Osteocyte (in vitro differentiated cells): ENCODE results near the gene COL2A1. TPM values are rescaled to one million over a fixed set of nuclear protein-coding genes. Genes with fewer than 3 reads are reported as not detected.

ENCODE experiments used
- DNase-seq: peaks from one replicate; pipeline ENCODE4 v3.0.0; 2021; ENCODE audit warnings: mixed read lengths; ENCODE audit not compliant: unreplicated experiment; ENCODE audit errors: extremely low spot score
- H3K27ac Mint-ChIP-seq: one replicate; pipeline ENCODE4 v1.8.0; 2021; ENCODE audit warnings: mild to moderate bottlenecking, mixed read lengths; ENCODE audit not compliant: unreplicated experiment
- H3K27me3 Mint-ChIP-seq: one replicate; pipeline ENCODE4 v1.8.0; 2021; ENCODE audit warnings: mixed read lengths; ENCODE audit not compliant: unreplicated experiment
- H3K36me3 Mint-ChIP-seq: one replicate; pipeline ENCODE4 v1.8.0; 2021; ENCODE audit warnings: mixed read lengths; ENCODE audit not compliant: unreplicated experiment
- H3K4me1 Mint-ChIP-seq: one replicate; pipeline ENCODE4 v1.8.0; 2021; ENCODE audit warnings: mixed read lengths; ENCODE audit not compliant: unreplicated experiment
- H3K4me3 Mint-ChIP-seq: one replicate; pipeline ENCODE4 v1.8.0; 2021; ENCODE audit warnings: mild to moderate bottlenecking, moderate library complexity, mixed read lengths; ENCODE audit not compliant: unreplicated experiment
- H3K9me3 Mint-ChIP-seq: one replicate; pipeline ENCODE4 v1.8.0; 2021; ENCODE audit warnings: mixed read lengths; ENCODE audit not compliant: unreplicated experiment
- total RNA-seq: library from RNA; stranded (reverse); gene quantifications from 2 replicates; pipeline ENCODE4 v1.2.1, GENCODE V29; 2021
- TF ChIP-seq, protein P1 (sequence below): fragments of 200-600 bp; sonication (generic); IDR thresholded peaks from 2 replicates; pipeline ENCODE4 v1.5.0; 2021; ENCODE audit warnings: antibody characterized with exemption, mild to moderate bottlenecking, moderate library complexity

Gene COL2A1
- total RNA-seq, 1 donor from 2014 or later = 0.70 TPM

DNA sequence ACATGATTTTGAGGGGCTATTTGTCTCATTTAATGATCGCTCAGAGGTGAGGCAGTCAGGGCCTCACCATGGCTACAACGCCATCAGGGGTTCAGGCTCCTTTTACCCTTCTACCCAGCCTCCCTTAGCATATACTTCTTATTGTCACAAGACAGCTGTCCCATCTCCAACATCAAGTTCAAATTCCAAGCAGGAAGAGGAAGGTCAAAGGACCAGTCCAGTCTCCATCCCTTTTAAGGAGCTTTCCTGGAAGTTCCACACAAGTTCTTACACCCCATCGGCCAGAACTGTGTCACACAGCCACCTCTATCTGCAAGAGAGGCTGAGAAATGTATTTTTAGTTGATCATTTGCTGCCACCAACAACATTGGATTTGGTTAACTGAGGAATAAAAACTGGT lies 49.2 kb downstream of the COL2A1 start:
- H3K27me3 Mint-ChIP-seq = peaks cover 28% of the 10 kb centered on the region
- TF ChIP-seq, protein P1, sequence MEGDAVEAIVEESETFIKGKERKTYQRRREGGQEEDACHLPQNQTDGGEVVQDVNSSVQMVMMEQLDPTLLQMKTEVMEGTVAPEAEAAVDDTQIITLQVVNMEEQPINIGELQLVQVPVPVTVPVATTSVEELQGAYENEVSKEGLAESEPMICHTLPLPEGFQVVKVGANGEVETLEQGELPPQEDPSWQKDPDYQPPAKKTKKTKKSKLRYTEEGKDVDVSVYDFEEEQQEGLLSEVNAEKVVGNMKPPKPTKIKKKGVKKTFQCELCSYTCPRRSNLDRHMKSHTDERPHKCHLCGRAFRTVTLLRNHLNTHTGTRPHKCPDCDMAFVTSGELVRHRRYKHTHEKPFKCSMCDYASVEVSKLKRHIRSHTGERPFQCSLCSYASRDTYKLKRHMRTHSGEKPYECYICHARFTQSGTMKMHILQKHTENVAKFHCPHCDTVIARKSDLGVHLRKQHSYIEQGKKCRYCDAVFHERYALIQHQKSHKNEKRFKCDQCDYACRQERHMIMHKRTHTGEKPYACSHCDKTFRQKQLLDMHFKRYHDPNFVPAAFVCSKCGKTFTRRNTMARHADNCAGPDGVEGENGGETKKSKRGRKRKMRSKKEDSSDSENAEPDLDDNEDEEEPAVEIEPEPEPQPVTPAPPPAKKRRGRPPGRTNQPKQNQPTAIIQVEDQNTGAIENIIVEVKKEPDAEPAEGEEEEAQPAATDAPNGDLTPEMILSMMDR = no peak
- H3K9me3 Mint-ChIP-seq = no peaks in the 10 kb centered on the region
- no peaks in the 10 kb centered on the region for H3K36me3 Mint-ChIP-seq
- DNase-seq = no peak
- no peak overlapping the region for H3K4me3 Mint-ChIP-seq
- no peaks in the 10 kb centered on the region for H3K4me1 Mint-ChIP-seq
- no peak overlapping the region for H3K27ac Mint-ChIP-seq

DNA sequence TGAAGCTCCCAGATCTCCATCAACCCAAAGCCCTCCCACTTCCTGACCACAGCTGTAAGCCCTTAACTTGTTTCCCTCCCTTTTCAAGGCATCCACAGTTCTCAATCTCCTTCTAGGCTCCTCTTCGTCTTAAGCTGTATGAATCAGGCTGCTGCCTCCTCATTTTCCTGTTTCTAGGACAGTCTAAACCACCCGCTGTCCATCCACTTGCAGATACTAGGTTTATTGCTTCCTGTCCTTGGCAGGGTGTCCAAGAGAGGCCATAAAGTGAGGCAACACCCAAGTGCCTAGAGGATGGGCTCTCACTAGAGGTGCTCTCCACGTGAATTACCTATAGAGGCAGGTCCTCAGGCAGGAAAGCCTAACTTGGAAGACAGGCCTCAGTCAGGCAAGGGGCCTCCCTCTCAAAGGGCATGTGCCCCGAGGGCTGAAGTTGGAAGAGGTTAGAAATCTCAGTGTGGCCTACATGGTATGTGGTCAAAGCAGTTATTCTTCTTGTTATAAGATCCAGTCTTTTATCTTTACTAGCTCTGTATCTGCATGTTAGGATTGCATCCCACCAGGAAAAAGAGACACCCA lies 49.7 kb downstream of the COL2A1 start:
- H3K27ac Mint-ChIP-seq = no peak overlapping the region
- no peak for DNase-seq
- H3K27me3 Mint-ChIP-seq = peaks cover 23% of the 10 kb centered on the region
- TF ChIP-seq, protein P1 = no peak
- H3K36me3 Mint-ChIP-seq = no peaks in the 10 kb centered on the region
- H3K4me3 Mint-ChIP-seq = no peak overlapping the region
- no peaks in the 10 kb centered on the region for H3K9me3 Mint-ChIP-seq
- H3K4me1 Mint-ChIP-seq = peaks cover under 1% of the 10 kb centered on the region

DNA sequence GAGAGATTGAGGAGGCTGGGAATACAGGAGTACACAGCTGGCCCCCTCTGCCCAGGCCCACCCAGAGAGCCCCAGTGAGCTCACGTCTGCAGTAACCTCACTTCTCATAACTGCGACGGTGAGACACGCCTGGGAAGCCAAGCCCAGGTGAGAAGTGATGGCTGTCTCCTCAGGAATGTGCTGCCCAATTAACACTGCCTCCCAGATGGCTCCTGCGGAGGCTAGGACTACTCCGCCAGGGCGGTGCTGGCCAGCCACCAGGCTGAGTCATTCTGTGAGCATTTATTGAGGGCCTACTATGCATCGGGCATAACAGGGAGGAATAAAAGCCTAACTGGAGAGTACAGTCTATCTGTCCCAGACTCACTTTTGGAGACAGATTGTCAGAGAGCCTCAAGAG lies 50.2 kb downstream of the COL2A1 start:
- no peak for DNase-seq
- TF ChIP-seq, protein P1 = no peak
- H3K4me1 Mint-ChIP-seq = peaks cover 6% of the 10 kb centered on the region
- H3K27ac Mint-ChIP-seq = no peak overlapping the region
- H3K27me3 Mint-ChIP-seq = peaks cover 19% of the 10 kb centered on the region
- H3K36me3 Mint-ChIP-seq = no peaks in the 10 kb centered on the region
- H3K4me3 Mint-ChIP-seq = no peak overlapping the region
- no peaks in the 10 kb centered on the region for H3K9me3 Mint-ChIP-seq

DNA sequence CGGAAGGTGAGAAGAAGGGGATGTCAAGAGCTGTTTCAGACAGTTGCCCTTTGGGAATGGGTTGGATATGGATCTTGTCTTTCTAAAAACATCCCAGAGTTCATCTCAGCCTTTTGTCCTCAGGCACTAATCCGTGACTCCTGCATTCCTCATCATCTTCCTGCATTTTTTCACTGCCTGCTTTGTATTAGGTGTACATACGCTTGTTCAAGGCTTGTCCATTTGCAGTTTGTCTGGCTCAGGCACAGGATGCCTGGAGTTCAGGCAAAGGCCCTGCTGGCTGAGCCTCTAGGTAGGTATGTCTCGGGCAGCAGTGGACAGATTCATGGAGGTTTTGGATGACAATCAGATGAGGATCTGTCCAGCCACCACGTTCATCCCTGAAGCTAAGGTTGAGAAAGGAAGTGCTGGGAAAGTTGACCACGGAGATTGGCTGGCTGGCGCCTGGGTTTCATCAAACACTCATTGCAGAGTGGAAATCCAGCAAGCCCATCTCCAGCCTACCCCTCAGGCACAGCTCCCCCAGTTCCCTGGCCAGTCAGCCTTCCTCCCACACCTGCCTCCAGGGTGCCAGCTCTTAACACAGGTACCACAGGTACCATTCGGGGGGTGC lies 53.3 kb downstream of the COL2A1 start:
- TF ChIP-seq, protein P1 = no peak
- Mint-ChIP-seq H3K27me3 (peaks cover 11% of the 10 kb centered on the region), H3K4me3 (no peak overlapping the region), H3K27ac (no peak overlapping the region), H3K36me3 (no peaks in the 10 kb centered on the region), H3K4me1 (peaks cover 29% of the 10 kb centered on the region), H3K9me3 (no peaks in the 10 kb centered on the region)
- DNase-seq = no peak

DNA sequence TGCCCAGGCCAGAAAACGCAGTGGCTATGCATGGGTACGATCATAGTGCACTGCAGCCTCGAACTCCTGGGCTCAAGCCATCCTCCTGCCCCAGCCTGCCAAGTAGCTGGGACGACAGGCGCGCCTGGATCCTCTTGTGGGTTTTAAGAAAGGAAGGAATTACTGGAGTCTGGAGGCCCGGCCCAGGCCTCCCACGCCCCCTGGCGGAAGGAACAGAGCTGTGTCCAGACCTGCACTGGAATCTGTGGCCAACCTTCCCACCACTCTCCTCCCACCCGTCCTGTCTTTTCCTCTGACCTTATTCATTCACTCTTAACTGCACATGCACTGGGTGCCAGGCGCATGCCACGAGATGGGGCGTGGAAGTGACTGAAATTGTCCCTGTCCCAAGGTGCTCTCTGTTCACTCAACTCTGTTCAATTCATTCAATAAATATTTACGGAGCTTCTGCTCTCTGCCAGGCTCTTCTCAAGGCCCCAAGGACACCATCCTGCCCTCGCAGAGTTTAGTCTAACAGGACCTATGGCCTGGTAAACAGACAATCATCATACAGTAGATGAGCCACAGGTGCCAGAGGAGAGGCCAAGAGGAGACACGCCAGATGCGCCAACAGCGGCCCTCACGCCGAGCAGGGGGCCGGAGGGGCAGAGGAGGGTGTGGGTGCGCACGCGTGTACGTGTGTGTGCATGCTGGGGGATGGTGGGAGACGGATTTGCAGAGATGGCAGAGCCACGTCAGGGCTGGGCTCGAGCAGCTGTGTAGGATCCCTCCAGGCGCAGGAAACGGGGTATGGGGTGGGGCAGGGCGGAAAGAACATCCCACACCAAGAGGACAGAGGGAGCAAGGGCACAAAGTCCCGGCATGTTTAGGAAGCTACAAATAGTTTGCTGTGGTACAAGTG lies 54.6 kb downstream of the COL2A1 start:
- Mint-ChIP-seq H3K36me3 (no peaks in the 10 kb centered on the region), H3K27ac (no peak overlapping the region), H3K9me3 (no peaks in the 10 kb centered on the region), H3K27me3 (peaks cover 4% of the 10 kb centered on the region), H3K4me1 (peaks cover 33% of the 10 kb centered on the region), H3K4me3 (no peak overlapping the region)
- TF ChIP-seq, protein P1 = peak; percentile 94
- DNase-seq = peak; percentile 91
